Stimulated activated CD4-positive, alpha-beta T cell treated with anti-CD3 and anti-CD28 coated beads, Interleukin-12 subunit alpha, Interleukin-12 subunit beta, amount 100 ng/mL, for 48 hours (primary cell): ENCODE data around the gene RBMY1D.
"Not testable (repeated sequence)": the region's sequence is repeated elsewhere in the genome, so short reads cannot be mapped to it uniquely, and the experiment has no call there.

ENCODE experiments used
- DNase-seq, 3 donors: peaks; one replicate each; pipeline ENCODE4 v3.0.0-alpha.2; 2020; ENCODE audit warnings: low read depth in 2 of 3, low spot score in 1 of 3

Gene RBMY1D

DNA sequence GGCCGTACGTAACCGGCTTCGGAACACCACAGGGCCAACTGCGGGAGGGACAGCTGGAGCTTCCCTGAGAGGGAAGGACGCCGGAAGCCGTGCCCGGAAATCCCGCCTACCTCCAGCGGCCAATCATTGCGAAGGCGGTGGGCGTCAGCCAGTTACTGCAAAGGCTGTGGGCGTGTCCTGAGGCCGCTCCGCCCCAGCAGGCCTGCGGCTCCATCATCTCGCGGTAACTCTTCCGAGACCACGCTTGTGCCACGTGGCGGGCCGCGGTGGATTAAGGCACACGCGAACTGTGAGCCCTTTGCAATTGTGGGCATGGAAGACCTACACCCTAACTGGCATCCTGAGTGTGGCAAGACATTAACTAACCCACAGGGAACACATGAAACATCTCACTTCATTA is at the start of gene RBMY1D:
Gene RBMY1D, minus strand, starts transcription at position 101 of the 400 bp plus-strand sequence. CDS start 2,013 bp downstream, outside the sequence.
- not testable (repeated sequence) for DNase-seq

DNA sequence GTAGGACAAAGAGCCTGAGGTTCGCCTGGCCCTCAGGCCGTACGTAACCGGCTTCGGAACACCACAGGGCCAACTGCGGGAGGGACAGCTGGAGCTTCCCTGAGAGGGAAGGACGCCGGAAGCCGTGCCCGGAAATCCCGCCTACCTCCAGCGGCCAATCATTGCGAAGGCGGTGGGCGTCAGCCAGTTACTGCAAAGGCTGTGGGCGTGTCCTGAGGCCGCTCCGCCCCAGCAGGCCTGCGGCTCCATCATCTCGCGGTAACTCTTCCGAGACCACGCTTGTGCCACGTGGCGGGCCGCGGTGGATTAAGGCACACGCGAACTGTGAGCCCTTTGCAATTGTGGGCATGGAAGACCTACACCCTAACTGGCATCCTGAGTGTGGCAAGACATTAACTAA is 23.6 kb upstream of the RBMY1D start, which contains the start of gene RBMY1E:
Gene RBMY1E, minus strand, starts transcription at position 101 of the 400 bp plus-strand sequence. CDS start 1,978 bp downstream, outside the sequence.
- DNase-seq: not testable (repeated sequence)

GRCh38 chrY:21869407-21870076 is 24.8 kb downstream of the RBMY1D start:
- DNase-seq: not testable (repeated sequence)

GRCh38 chrY:21845481-21845880 is 48.8 kb downstream of the RBMY1D start:
- DNase-seq: no peak

DNA sequence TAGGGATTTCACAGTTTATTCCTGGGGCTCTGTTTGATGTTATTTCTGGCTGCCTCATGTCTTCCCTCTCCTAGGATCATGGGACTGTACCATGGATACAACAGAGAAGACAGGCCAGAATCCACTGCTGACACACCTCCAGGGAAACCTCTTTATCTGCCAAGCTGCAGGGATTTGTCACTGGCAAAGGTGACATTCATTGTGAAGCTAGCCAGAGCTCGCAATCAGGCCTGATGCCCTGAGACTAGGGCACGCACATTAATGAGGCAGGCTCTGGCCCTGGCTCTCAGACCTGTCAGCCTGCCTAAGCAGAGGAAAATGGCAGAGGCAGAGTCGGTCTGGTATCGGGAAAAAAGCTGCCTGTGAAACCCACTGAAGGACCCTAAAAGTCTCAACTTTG is 52.2 kb downstream of the RBMY1D start:
- no peak for DNase-seq

- DNase-seq: no peak
Measured at GRCh38 chrY:21839489-21839888, 54.8 kb downstream of the RBMY1D start.

DNA sequence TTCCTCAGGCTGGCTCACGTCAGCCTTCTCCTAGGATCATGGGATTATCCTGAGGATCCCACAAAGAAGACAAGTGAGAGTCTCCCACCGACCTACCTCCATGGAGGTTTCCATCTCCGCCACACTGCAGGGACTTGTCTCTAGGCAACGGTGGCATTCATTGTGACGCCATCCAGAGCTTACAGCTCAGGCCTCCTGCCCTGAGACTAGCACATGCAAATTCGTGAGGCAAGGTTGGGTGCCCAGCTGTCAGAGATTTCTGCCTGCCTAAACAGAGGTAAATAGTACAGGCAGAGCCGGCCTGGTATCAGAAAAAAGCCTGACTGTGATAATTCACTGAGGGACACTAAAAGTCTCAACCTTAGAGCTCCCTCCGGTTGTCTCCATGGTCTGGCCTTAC is 58.0 kb downstream of the RBMY1D start:
- DNase-seq: no peak

DNA sequence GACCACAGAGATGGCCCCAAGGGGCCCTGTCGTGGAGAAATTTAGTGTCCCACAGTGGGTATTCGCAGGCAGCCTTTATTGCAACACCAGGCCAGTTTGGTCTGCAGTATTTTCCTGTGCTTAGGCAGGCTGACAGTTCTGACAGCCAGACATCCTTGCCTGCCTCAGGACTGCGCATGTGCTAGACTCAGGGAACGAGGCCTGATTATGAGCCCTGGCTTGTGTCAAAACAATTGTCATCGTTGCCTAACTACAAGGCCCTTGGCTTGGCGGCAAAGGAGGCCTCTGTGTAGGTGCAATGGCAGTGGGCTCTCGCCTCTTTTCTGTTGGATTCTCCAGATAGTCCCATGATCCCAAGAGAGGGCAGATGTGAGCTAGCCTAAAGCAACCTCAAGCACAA is 59.3 kb downstream of the RBMY1D start:
- no peak for DNase-seq
